Measurements from ENCODE around the gene NAP1L4. TPM values are rescaled to one million over a fixed set of nuclear protein-coding genes. Genes with fewer than 3 reads are reported as not detected.

The NAP1L4 gene
- total RNA-seq, 4 donors from 2014 or later = 90.0 to 148 (median 125) TPM

DNA sequence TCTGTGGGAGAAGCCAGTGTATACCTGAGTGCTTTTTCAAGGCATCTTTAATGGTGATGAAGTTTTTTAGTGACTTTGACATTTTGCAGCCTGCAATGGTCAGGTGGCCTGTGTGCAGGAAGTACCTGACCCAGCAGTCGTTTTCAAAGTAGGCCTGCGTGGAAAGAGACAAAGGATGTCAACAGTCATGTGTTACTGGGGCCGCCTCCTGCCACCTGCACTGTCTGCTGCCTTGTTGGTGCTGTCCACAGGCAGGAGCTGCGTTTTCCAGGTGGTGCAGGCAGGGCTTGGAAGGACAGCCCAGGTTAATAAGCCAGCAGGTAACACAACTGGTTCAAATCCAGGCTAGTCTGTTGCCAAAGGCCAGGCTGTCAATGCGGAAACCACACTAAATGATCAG is 26.5 kb upstream of the NAP1L4 start:
- Histone ChIP-seq H3K27ac (replicated peaks in 1 of 4) (no peak overlapping the region), H3K4me3 (no peak overlapping the region), H3K9me3 (no peaks in the 10 kb centered on the region), H3K27me3 (no peaks in the 10 kb centered on the region), H3K36me3 (peaks cover 55 to 85% (median 80%) of the 10 kb centered on the region in 4 donors), H3K4me1 (peaks cover 5 to 27% (median 20%) of the 10 kb centered on the region in 4 donors)
- intact Hi-C loops (cut with DNase I) = no loop called here
- TF ChIP-seq POLR2AphosphoS5 (IDR thresholded peaks at IDR 0.05) (no peak), POLR2A (IDR thresholded peaks at IDR 0.05; ENCODE audit: low read depth) (no peak), EP300 (IDR thresholded peaks at IDR 0.05) (no peak)
- TF ChIP-seq, protein P1, sequence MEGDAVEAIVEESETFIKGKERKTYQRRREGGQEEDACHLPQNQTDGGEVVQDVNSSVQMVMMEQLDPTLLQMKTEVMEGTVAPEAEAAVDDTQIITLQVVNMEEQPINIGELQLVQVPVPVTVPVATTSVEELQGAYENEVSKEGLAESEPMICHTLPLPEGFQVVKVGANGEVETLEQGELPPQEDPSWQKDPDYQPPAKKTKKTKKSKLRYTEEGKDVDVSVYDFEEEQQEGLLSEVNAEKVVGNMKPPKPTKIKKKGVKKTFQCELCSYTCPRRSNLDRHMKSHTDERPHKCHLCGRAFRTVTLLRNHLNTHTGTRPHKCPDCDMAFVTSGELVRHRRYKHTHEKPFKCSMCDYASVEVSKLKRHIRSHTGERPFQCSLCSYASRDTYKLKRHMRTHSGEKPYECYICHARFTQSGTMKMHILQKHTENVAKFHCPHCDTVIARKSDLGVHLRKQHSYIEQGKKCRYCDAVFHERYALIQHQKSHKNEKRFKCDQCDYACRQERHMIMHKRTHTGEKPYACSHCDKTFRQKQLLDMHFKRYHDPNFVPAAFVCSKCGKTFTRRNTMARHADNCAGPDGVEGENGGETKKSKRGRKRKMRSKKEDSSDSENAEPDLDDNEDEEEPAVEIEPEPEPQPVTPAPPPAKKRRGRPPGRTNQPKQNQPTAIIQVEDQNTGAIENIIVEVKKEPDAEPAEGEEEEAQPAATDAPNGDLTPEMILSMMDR (IDR thresholded peaks at IDR 0.05) = no peak
- no peak for DNase-seq (ENCODE audit: extremely low spot score)
- WGBS = 79% methylated on average over 4 of the region's 5 CpGs

DNA sequence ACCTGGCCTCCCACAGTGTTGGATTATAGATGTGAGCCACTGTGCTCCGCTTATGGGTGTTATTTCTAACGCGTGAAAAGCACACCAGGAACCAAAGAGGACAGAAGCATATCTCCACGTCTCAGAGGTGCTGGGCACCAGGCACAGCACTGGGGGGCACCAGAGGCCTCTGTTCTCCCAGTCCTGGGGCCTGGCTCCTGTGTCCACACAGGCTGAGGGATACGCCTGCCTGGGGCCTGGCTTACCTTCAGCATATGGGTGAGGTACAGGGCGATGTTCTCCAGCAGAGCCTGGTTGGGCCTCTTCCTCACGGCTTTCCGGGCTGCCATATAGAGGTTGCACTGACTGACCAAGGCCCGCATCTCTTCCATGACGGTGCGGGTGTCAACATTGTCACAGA is 24.7 kb upstream of the NAP1L4 start:
- Histone ChIP-seq H3K9me3 (no peaks in the 10 kb centered on the region), H3K27me3 (no peaks in the 10 kb centered on the region), H3K4me1 (peaks cover 0 to 13% (median 11%) of the 10 kb centered on the region in 4 donors), H3K4me3 (no peak overlapping the region), H3K27ac (replicated peaks in 1 of 4) (no peak overlapping the region), H3K36me3 (peaks cover 61 to 94% (median 88%) of the 10 kb centered on the region in 4 donors)
- intact Hi-C loops (cut with DNase I) = no loop called here
- TF ChIP-seq, protein P1 (IDR thresholded peaks at IDR 0.05) = no peak
- TF ChIP-seq EP300 (IDR thresholded peaks at IDR 0.05) (no peak), POLR2A (IDR thresholded peaks at IDR 0.05; ENCODE audit: low read depth) (no peak), POLR2AphosphoS5 (IDR thresholded peaks at IDR 0.05) (no peak)
- WGBS = over 99% methylated on average over 10 of the region's 11 CpGs
- DNase-seq (ENCODE audit: extremely low spot score) = no peak

DNA sequence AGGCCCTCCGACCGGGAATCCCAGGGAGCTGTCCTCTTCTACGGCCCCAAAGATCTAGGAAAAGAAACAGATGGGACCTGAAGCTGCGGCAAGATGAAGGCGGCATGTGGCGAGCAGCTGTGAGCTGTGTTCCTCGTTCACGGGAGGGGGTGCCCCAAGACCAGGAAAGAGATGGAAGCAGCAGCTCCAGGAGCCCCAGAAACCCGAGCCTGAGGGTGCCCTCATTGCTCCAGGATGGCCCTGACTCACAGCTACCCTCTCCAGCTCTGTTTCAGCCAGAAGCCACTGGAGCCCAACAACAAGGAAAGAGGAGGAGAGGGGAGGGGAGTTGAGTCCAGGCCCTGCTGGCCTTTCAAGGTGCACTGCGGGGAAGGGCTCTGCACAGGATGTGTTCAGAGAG is 23.7 kb upstream of the NAP1L4 start:
- peaks cover 0 to 5% (median 4%) of the 10 kb centered on the region in 4 donors for H3K4me1 ChIP-seq
- no peak for DNase-seq (ENCODE audit: extremely low spot score)
- no peak overlapping the region for H3K4me3 ChIP-seq
- H3K27me3 ChIP-seq = no peaks in the 10 kb centered on the region
- TF ChIP-seq POLR2A (IDR thresholded peaks at IDR 0.05; ENCODE audit: low read depth) (no peak), EP300 (IDR thresholded peaks at IDR 0.05) (no peak)
- H3K36me3 ChIP-seq = peaks cover 72 to 100% (median 96%) of the 10 kb centered on the region in 4 donors
- H3K9me3 ChIP-seq = no peaks in the 10 kb centered on the region
- intact Hi-C loops (cut with DNase I) = no loop called here
- no peak overlapping the region for H3K27ac ChIP-seq (replicated peaks in 1 of 4)
- 87% methylated on average over 10 of the region's 10 CpGs for WGBS

DNA sequence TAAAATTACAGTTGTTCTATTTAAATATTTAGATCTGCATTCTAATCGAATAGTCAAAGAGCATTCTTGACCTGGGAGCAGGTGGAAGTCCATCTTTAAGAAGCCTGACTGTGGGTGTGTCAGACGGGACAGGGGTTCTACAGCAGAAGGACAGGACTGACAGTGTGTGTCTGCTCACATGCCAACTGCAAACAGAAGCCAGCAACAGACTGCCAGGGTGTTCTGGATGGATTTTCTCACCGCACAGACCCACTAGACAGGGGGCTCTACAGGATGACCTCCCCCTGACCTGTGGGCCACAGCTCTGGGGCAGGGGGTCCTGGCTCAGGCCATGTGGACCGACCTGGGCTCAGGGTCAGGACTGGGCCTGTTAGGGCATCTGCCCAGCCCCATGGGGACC is 22.8 kb upstream of the NAP1L4 start:
- TF ChIP-seq EP300 (IDR thresholded peaks at IDR 0.05) = no peak
- no peak for TF ChIP-seq POLR2AphosphoS5 (IDR thresholded peaks at IDR 0.05)
- no peak for TF ChIP-seq POLR2A (IDR thresholded peaks at IDR 0.05; ENCODE audit: low read depth)
- Histone ChIP-seq H3K36me3 (peaks cover 81 to 100% (median 98%) of the 10 kb centered on the region in 4 donors), H3K27me3 (no peaks in the 10 kb centered on the region), H3K4me1 (no peaks in the 10 kb centered on the region), H3K4me3 (no peak overlapping the region), H3K27ac (replicated peaks in 1 of 4) (no peak overlapping the region), H3K9me3 (no peaks in the 10 kb centered on the region)
- intact Hi-C loops (cut with DNase I) = no loop called here
- WGBS = 89% methylated on average over 3 of the region's 4 CpGs
- DNase-seq (ENCODE audit: extremely low spot score) = no peak

DNA sequence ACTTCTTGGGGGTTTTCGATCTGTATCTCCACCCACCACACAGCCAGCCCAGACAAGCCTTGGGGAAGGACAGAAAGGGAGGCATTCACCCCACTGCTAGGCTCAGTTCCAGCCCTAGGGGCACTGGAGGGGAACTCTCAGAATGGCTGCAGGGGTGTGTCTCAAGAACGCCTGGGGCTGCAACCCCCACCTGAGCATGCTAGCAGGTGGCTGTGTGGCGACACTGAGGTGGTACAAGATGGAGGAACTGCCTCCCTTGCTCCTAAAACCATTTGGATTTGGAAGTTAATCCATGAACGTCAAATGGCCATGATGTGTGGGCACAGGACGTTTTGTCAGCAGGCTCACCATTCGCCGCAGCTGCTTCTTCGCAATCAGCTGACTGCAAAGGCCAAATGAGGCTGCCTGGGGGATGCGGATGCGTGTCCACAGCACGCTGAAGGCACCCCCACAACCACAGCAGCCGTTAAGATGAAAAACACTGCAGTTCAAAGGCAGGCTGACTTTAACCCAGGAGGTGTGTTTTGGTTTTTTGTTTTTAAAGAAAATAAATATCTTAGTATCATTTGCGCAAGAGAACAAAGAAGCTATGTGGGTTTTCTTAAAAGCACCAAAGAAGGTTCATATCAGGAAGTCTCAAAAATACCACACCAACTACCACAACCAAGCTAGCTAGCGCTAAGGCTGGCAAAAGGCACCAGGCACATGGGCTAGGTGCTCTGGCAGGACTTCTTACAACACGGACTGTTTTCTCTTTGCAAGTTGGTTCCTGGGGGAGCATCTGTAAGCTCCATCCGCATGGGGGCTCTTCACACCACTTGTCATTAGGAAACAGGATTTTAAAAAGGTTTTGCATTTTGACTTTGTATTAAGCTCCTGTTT is 22.2 kb upstream of the NAP1L4 start:
- no peaks in the 10 kb centered on the region for H3K4me1 ChIP-seq
- H3K27ac ChIP-seq (replicated peaks in 1 of 4) = no peak overlapping the region
- no peak overlapping the region for H3K4me3 ChIP-seq
- peaks cover 85 to 100% (median 98%) of the 10 kb centered on the region in 4 donors for H3K36me3 ChIP-seq
- TF ChIP-seq POLR2AphosphoS5 (IDR thresholded peaks at IDR 0.05) = no peak
- TF ChIP-seq POLR2A (IDR thresholded peaks at IDR 0.05; ENCODE audit: low read depth) = no peak
- no peak for TF ChIP-seq EP300 (IDR thresholded peaks at IDR 0.05)
- TF ChIP-seq, protein P1 (IDR thresholded peaks at IDR 0.05) = no peak
- no peaks in the 10 kb centered on the region for H3K27me3 ChIP-seq
- WGBS = 93% methylated on average over 16 of the region's 16 CpGs
- DNase-seq (ENCODE audit: extremely low spot score) = no peak
- intact Hi-C loops (cut with DNase I) = no loop called here
- H3K9me3 ChIP-seq = no peaks in the 10 kb centered on the region
